HEK293 (cell line): ENCODE data around the gene KIF13A.

ENCODE experiments used
- BCL11A ChIP-seq: fragments of 450-650 bp; formaldehyde crosslinking; IDR thresholded peaks from 2 replicates; pipeline ENCODE4 v1.5.1; 2016; ENCODE audit warnings: low read depth, missing biosample characterization, missing genetic modification characterization
- KLF16 ChIP-seq: fragments of 450-650 bp; formaldehyde crosslinking; IDR thresholded peaks from 2 replicates; pipeline ENCODE4 v1.5.1; 2017; ENCODE audit warnings: missing biosample characterization, missing genetic modification characterization
- OVOL3 ChIP-seq: fragments of 450-650 bp; formaldehyde crosslinking; IDR thresholded peaks from 2 replicates; pipeline ENCODE4 v1.5.1; 2016; ENCODE audit warnings: missing biosample characterization, missing genetic modification characterization
- RBAK ChIP-seq: fragments of 450-650 bp; formaldehyde crosslinking; IDR thresholded peaks from 2 replicates; pipeline ENCODE4 v1.5.1; 2016; ENCODE audit warnings: missing biosample characterization, missing genetic modification characterization
- ZBTB7A ChIP-seq: fragments of 450-650 bp; formaldehyde crosslinking; IDR thresholded peaks from 2 replicates; pipeline ENCODE4 v1.5.1; 2016; ENCODE audit warnings: low read depth, missing biosample characterization, missing genetic modification characterization
- ZNF302 ChIP-seq: fragments of 450-650 bp; formaldehyde crosslinking; IDR thresholded peaks from 2 replicates; pipeline ENCODE4 v1.5.1; 2016; ENCODE audit warnings: missing biosample characterization, missing genetic modification characterization, low read depth
- ZNF701 ChIP-seq: fragments of 450-650 bp; formaldehyde crosslinking; IDR thresholded peaks from 2 replicates; pipeline ENCODE4 v1.5.1; 2016; ENCODE audit warnings: missing biosample characterization, missing genetic modification characterization
- ZNF791 ChIP-seq: fragments of 450-650 bp; formaldehyde crosslinking; IDR thresholded peaks from 2 replicates; pipeline ENCODE4 v1.5.1; 2016; ENCODE audit warnings: missing biosample characterization, missing genetic modification characterization
- TF ChIP-seq, protein P1 (sequence below): fragments of 450-650 bp; formaldehyde crosslinking; IDR thresholded peaks from 2 replicates; pipeline ENCODE4 v1.5.1; 2016; ENCODE audit warnings: missing biosample characterization, missing genetic modification characterization
- TF ChIP-seq, protein P2 (sequence below): fragments of 450-650 bp; formaldehyde crosslinking; IDR thresholded peaks from 2 replicates; pipeline ENCODE4 v1.5.1; 2016; ENCODE audit warnings: missing biosample characterization, missing genetic modification characterization
- TF ChIP-seq, protein P3 (sequence below): fragments of 450-650 bp; formaldehyde crosslinking; IDR thresholded peaks from 2 replicates; pipeline ENCODE4 v1.5.1; 2016; ENCODE audit warnings: missing biosample characterization, missing genetic modification characterization, borderline replicate concordance
- TF ChIP-seq, protein P4 (sequence below): fragments of 450-650 bp; formaldehyde crosslinking; IDR thresholded peaks from 2 replicates; pipeline ENCODE4 v1.5.1; 2017; ENCODE audit warnings: missing biosample characterization, missing genetic modification characterization

DNA sequence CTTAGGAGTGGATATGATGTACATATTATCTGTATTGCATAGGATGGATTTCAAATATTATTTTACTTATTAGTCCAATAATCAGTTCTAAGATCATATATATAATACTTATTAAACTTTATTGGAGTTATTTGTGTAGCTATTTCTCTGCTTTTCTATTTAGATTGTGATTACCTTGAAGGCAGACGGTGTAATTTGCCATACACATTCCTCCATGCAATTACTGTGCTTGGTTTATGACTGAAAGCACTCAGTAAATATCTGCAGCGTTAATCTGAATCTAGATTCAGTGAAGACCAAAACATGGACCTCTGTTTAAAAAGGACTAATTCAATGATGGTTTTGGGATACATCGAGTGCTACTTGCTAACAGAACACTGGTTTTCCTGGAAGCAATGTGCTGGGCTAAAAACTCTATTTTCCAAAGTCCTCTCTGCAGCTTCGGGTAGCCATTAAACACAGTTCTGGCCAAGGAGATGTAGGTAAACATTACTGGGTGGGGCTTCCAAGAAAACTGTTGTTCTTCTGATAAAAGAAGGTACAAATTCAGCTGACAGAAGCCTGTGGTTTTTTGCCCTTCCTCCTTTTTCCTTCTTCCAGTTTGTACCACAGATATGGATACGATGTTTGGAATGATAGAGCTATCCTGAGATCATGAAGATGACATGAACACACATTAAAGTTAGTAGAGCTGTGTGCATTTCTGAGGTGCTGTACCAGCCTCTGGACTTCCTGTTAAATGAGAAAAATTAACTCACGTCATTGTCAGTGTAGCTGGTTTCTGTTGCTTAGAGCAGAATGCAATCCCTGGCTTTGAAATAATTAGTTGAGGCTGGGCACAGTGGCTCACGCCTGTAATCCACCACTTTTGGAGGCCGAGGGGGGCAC, 144.3 kb downstream of the KIF13A start:
- TF ChIP-seq, protein P1, sequence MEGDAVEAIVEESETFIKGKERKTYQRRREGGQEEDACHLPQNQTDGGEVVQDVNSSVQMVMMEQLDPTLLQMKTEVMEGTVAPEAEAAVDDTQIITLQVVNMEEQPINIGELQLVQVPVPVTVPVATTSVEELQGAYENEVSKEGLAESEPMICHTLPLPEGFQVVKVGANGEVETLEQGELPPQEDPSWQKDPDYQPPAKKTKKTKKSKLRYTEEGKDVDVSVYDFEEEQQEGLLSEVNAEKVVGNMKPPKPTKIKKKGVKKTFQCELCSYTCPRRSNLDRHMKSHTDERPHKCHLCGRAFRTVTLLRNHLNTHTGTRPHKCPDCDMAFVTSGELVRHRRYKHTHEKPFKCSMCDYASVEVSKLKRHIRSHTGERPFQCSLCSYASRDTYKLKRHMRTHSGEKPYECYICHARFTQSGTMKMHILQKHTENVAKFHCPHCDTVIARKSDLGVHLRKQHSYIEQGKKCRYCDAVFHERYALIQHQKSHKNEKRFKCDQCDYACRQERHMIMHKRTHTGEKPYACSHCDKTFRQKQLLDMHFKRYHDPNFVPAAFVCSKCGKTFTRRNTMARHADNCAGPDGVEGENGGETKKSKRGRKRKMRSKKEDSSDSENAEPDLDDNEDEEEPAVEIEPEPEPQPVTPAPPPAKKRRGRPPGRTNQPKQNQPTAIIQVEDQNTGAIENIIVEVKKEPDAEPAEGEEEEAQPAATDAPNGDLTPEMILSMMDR (tag by site-specific recombination): no peak
- TF ChIP-seq ZBTB7A (tag by site-specific recombination) (no peak), ZNF791 (tag by site-specific recombination) (no peak), BCL11A (tag by site-specific recombination) (no peak), ZNF701 (no peak), ZNF302 (no peak), OVOL3 (tag by site-specific recombination) (no peak), RBAK (tag by site-specific recombination) (no peak), KLF16 (tag by site-specific recombination) (no peak)
- TF ChIP-seq, protein P2, sequence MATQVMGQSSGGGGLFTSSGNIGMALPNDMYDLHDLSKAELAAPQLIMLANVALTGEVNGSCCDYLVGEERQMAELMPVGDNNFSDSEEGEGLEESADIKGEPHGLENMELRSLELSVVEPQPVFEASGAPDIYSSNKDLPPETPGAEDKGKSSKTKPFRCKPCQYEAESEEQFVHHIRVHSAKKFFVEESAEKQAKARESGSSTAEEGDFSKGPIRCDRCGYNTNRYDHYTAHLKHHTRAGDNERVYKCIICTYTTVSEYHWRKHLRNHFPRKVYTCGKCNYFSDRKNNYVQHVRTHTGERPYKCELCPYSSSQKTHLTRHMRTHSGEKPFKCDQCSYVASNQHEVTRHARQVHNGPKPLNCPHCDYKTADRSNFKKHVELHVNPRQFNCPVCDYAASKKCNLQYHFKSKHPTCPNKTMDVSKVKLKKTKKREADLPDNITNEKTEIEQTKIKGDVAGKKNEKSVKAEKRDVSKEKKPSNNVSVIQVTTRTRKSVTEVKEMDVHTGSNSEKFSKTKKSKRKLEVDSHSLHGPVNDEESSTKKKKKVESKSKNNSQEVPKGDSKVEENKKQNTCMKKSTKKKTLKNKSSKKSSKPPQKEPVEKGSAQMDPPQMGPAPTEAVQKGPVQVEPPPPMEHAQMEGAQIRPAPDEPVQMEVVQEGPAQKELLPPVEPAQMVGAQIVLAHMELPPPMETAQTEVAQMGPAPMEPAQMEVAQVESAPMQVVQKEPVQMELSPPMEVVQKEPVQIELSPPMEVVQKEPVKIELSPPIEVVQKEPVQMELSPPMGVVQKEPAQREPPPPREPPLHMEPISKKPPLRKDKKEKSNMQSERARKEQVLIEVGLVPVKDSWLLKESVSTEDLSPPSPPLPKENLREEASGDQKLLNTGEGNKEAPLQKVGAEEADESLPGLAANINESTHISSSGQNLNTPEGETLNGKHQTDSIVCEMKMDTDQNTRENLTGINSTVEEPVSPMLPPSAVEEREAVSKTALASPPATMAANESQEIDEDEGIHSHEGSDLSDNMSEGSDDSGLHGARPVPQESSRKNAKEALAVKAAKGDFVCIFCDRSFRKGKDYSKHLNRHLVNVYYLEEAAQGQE (tag by site-specific recombination): no peak
- TF ChIP-seq, protein P3, sequence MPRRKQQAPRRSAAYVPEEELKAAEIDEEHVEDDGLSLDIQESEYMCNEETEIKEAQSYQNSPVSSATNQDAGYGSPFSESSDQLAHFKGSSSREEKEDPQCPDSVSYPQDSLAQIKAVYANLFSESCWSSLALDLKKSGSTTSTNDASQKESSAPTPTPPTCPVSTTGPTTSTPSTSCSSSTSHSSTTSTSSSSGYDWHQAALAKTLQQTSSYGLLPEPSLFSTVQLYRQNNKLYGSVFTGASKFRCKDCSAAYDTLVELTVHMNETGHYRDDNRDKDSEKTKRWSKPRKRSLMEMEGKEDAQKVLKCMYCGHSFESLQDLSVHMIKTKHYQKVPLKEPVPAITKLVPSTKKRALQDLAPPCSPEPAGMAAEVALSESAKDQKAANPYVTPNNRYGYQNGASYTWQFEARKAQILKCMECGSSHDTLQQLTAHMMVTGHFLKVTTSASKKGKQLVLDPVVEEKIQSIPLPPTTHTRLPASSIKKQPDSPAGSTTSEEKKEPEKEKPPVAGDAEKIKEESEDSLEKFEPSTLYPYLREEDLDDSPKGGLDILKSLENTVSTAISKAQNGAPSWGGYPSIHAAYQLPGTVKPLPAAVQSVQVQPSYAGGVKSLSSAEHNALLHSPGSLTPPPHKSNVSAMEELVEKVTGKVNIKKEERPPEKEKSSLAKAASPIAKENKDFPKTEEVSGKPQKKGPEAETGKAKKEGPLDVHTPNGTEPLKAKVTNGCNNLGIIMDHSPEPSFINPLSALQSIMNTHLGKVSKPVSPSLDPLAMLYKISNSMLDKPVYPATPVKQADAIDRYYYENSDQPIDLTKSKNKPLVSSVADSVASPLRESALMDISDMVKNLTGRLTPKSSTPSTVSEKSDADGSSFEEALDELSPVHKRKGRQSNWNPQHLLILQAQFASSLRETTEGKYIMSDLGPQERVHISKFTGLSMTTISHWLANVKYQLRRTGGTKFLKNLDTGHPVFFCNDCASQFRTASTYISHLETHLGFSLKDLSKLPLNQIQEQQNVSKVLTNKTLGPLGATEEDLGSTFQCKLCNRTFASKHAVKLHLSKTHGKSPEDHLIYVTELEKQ (tag by site-specific recombination): no peak
- TF ChIP-seq, protein P4, sequence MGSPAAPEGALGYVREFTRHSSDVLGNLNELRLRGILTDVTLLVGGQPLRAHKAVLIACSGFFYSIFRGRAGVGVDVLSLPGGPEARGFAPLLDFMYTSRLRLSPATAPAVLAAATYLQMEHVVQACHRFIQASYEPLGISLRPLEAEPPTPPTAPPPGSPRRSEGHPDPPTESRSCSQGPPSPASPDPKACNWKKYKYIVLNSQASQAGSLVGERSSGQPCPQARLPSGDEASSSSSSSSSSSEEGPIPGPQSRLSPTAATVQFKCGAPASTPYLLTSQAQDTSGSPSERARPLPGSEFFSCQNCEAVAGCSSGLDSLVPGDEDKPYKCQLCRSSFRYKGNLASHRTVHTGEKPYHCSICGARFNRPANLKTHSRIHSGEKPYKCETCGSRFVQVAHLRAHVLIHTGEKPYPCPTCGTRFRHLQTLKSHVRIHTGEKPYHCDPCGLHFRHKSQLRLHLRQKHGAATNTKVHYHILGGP (tag by site-specific recombination): no peak
